Mucosa of descending colon (tissue), 3 donors: ENCODE measurements around the gene LAMTOR1. TPM values are rescaled to one million over a fixed set of nuclear protein-coding genes. Genes with fewer than 3 reads are reported as not detected.

Experiments used
- ATAC-seq: fragments of 200-7000 bp; cut with Tn5 transposase; one replicate; pipeline ENCODE4 v1.9.1; 2020; ENCODE audit warnings: mild to moderate bottlenecking, moderate library complexity
- DNase-seq, 3 donors: peaks; one replicate each; pipeline ENCODE4 v3.0.0-alpha.2; 2020
- H3K36me3 ChIP-seq: fragments of 200-600 bp; one replicate; pipeline ENCODE4 v1.8.0; 2021; ENCODE audit warnings: low read depth, mild to moderate bottlenecking
- H3K4me1 ChIP-seq: fragments of 200-600 bp; one replicate; pipeline ENCODE4 v1.8.0; 2021; ENCODE audit warnings: low read depth, mild to moderate bottlenecking
- H3K4me3 ChIP-seq: fragments of 200-600 bp; one replicate; pipeline ENCODE4 v1.8.0; 2021; ENCODE audit warnings: mild to moderate bottlenecking
- H3K9me3 ChIP-seq: fragments of 200-600 bp; one replicate; pipeline ENCODE4 v1.8.0; 2021; ENCODE audit warnings: mild to moderate bottlenecking
- intact Hi-C, 2 donors: fragments of 100-400 bp; cut with DNase I in 1 of 2; cut with micrococcal nuclease in 1 of 2; formaldehyde crosslinking; loops; one replicate each; pipeline versions ENCODE4 v1.11.0 to v1.11.1; 2022; cut with DNase I, micrococcal nuclease
- total RNA-seq, 3 donors: library from RNA; stranded (reverse); fragmentation: NEBNext Ultra II Directional in 2 of 3; extraction: Animal tissue kit (Norgen Biotek cat#: 25700) in 2 of 3; gene quantifications; one replicate each; pipeline versions ENCODE4 v1.2.1 to v1.2.4, GENCODE V29; 2021 to 2023
- TF ChIP-seq, protein P1 (sequence below): fragments of 200-600 bp; IDR thresholded peaks from one replicate; pipeline ENCODE4 v1.8.0; 2022; ENCODE audit warnings: antibody characterized with exemption, mild to moderate bottlenecking
- donor health status: DM: no; HTN: no; CAD: no; lungs with moderate emphysema.
- donor health status: DM: no; HTN: no; CAD: no.
- donor health status: DM: no; HTN: yes; CAD: no.

The LAMTOR1 gene
- total RNA-seq, 3 donors from 2014 or later = 82.0 to 114 (median 107) TPM

GRCh38 chr11:72116019-72116755 is 13.1 kb upstream of the LAMTOR1 start:
- ATAC-seq = no peak
- intact Hi-C loops = no loop called here
- Histone ChIP-seq H3K36me3 (no peaks in the 10 kb centered on the region), H3K9me3 (no peaks in the 10 kb centered on the region), H3K4me3 (no peak overlapping the region), H3K4me1 (peaks cover 4% of the 10 kb centered on the region)
- TF ChIP-seq, protein P1, sequence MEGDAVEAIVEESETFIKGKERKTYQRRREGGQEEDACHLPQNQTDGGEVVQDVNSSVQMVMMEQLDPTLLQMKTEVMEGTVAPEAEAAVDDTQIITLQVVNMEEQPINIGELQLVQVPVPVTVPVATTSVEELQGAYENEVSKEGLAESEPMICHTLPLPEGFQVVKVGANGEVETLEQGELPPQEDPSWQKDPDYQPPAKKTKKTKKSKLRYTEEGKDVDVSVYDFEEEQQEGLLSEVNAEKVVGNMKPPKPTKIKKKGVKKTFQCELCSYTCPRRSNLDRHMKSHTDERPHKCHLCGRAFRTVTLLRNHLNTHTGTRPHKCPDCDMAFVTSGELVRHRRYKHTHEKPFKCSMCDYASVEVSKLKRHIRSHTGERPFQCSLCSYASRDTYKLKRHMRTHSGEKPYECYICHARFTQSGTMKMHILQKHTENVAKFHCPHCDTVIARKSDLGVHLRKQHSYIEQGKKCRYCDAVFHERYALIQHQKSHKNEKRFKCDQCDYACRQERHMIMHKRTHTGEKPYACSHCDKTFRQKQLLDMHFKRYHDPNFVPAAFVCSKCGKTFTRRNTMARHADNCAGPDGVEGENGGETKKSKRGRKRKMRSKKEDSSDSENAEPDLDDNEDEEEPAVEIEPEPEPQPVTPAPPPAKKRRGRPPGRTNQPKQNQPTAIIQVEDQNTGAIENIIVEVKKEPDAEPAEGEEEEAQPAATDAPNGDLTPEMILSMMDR = no peak
- no peak for DNase-seq

- intact Hi-C loops = loop anchor here in 1 of 2 donors (5.0 kb wide), 1 partner anchor 58 kb away; no protein-coding TSS in a partner anchor
- Histone ChIP-seq H3K36me3 (no peaks in the 10 kb centered on the region), H3K4me3 (no peak overlapping the region), H3K4me1 (peaks cover 4% of the 10 kb centered on the region), H3K9me3 (no peaks in the 10 kb centered on the region)
- TF ChIP-seq, protein P1 = no peak
- ATAC-seq = no peak
- no peak for DNase-seq
Observed at GRCh38 chr11:72114570-72114969, 11.5 kb upstream of the LAMTOR1 start.

GRCh38 chr11:72112978-72113808 is 10.1 kb upstream of the LAMTOR1 start:
- Histone ChIP-seq H3K4me3 (peak overlapping the region; percentile 20), H3K9me3 (no peaks in the 10 kb centered on the region), H3K4me1 (peaks cover 4% of the 10 kb centered on the region), H3K36me3 (no peaks in the 10 kb centered on the region)
- intact Hi-C loops = loop anchor here in 1 of 2 donors (5.0 kb wide), 1 partner anchor 59 kb away; no protein-coding TSS in a partner anchor
- DNase-seq = no peak
- no peak for ATAC-seq
- TF ChIP-seq, protein P1 = no peak

GRCh38 chr11:72112143-72112977 is 9.3 kb upstream of the LAMTOR1 start, which contains the start of gene ANAPC15:
Gene ANAPC15 (minus strand): TSS chr11:72112695. CDS start chr11:72111276, 1,419 bp downstream.
- peak; percentile 94 for ATAC-seq
- peaks cover 4% of the 10 kb centered on the region for H3K4me1 ChIP-seq
- intact Hi-C loops = loop anchor here in 1 of 2 donors (5.0 kb wide), 1 partner anchor 60 kb away; no protein-coding TSS in a partner anchor
- no peaks in the 10 kb centered on the region for H3K36me3 ChIP-seq
- peak within 1 kb of the TSS; percentile 20 for H3K4me3 ChIP-seq
- TF ChIP-seq, protein P1 = peak; percentile 22
- H3K9me3 ChIP-seq = no peaks in the 10 kb centered on the region
- DNase-seq = peak; percentile 97 to 100 (median 98)
